Thymus (tissue), 11 donors: ENCODE measurements around the gene PLA2G4C. TPM values are rescaled to one million over a fixed set of nuclear protein-coding genes. Genes with fewer than 3 reads are reported as not detected.

Source experiments
- DNase-seq, 9 donors: peaks; one replicate each; pipeline ENCODE4 v3.0.0-alpha.2; 2013; ENCODE audit warnings: low spot score in 9 of 9, low read depth in 6 of 9, missing footprints in 1 of 9
- H3K27ac ChIP-seq, 2 donors: one replicate each; pipeline ENCODE4 v1.5.1; 2013; ENCODE audit warnings: control low read depth in 1 of 2, low read depth in 1 of 2, low read length in 1 of 2, mild to moderate bottlenecking in 1 of 2, moderate library complexity in 1 of 2
- H3K27me3 ChIP-seq, 2 donors: one replicate each; pipeline ENCODE4 v1.5.1; 2013; ENCODE audit warnings: low read length in 1 of 2; ENCODE audit not compliant: control insufficient read depth in 2 of 2, insufficient read depth in 1 of 2
- H3K36me3 ChIP-seq, 2 donors: one replicate each; pipeline ENCODE4 v1.5.1; 2013; ENCODE audit warnings: low read length in 1 of 2, mild to moderate bottlenecking in 1 of 2, moderate library complexity in 1 of 2; ENCODE audit not compliant: control insufficient read depth in 2 of 2, insufficient read depth in 2 of 2
- H3K4me1 ChIP-seq, 2 donors: one replicate each; pipeline ENCODE4 v1.5.1; 2013; ENCODE audit warnings: low read length in 2 of 2; ENCODE audit not compliant: control insufficient read depth in 2 of 2, insufficient read depth in 2 of 2
- H3K4me3 ChIP-seq, 2 donors: one replicate each; pipeline ENCODE4 v1.5.1; 2013; ENCODE audit warnings: low read length in 2 of 2, control low read depth in 1 of 2, mild to moderate bottlenecking in 1 of 2
- H3K9me3 ChIP-seq, 2 donors: one replicate each; pipeline ENCODE4 v1.5.1; 2013; ENCODE audit warnings: low read length in 1 of 2, mild to moderate bottlenecking in 1 of 2; ENCODE audit not compliant: control insufficient read depth in 2 of 2, insufficient read depth in 1 of 2
- WGBS: extraction: QIAGEN DNeasy Blood & Tissue Kit; methylation state at CpG from one replicate; pipeline ENCODE4 v1.1.7; 2013; 5-methylcytosine and 5-hydroxymethylcytosine counted together
- polyA plus RNA-seq: library from polyadenylated mRNA; stranded (reverse); fragments of 200-250 nt; gene quantifications from one replicate; pipeline ENCODE4 v1.2.3, GENCODE V29; 2013
- total RNA-seq: library from RNA; stranded (reverse); fragments of 120-200 nt; gene quantifications from one replicate; pipeline ENCODE4 v1.2.4, GENCODE V29; 2013
- donor health status: healthy.

PLA2G4C gene
- total and polyA plus RNA-seq, 2 donors = 8.1 to 15.0 TPM

- Histone ChIP-seq H3K36me3 (peaks cover 35 to 77% of the 10 kb centered on the region in 2 donors), H3K4me3 (no peak overlapping the region), H3K27me3 (no peaks in the 10 kb centered on the region), H3K9me3 (no peaks in the 10 kb centered on the region), H3K4me1 (no peaks in the 10 kb centered on the region), H3K27ac (no peak overlapping the region)
- DNase-seq = no peak
- 98% methylated on average over 26 of the region's 26 CpGs for WGBS
Observed at GRCh38 chr19:48137411-48137810, 26.8 kb upstream of the PLA2G4C start.

DNA sequence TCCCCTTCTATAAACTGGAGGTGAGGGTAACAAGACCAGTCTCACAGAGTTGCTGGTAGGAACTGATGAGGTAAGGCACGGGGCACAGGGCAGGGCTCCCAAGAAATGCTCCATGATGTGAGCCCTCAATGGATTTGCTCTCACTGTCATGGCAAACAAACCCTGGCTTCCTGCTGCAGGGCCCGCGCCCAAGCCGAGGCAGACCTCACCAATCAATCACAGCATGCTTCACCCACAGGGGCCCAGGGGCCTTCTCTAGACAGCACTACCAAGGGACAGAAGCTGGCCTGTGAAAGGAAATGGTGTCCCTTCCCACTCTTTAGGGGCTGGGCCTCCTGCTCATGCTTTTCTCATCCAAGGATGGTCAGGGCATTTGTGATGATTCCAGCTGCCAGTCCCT is 25.9 kb upstream of the PLA2G4C start:
- H3K27ac ChIP-seq = no peak overlapping the region
- DNase-seq = no peak

GRCh38 chr19:48135411-48135810 is 24.8 kb upstream of the PLA2G4C start:
- H3K27ac ChIP-seq = no peak overlapping the region
- H3K4me1 ChIP-seq = no peaks in the 10 kb centered on the region
- H3K27me3 ChIP-seq = no peaks in the 10 kb centered on the region
- no peaks in the 10 kb centered on the region for H3K9me3 ChIP-seq
- H3K36me3 ChIP-seq = peaks cover 42 to 82% of the 10 kb centered on the region in 2 donors
- WGBS = 91% methylated on average over 8 of the region's 8 CpGs
- DNase-seq = no peak
- H3K4me3 ChIP-seq = no peak overlapping the region

More for the DNA sequence above, 25.9 kb upstream of the PLA2G4C start:
- Histone ChIP-seq H3K4me3 (no peak overlapping the region), H3K36me3 (peaks cover 35 to 81% of the 10 kb centered on the region in 2 donors), H3K4me1 (no peaks in the 10 kb centered on the region), H3K27me3 (no peaks in the 10 kb centered on the region), H3K9me3 (no peaks in the 10 kb centered on the region)
- WGBS = 97% methylated on average over 4 of the region's 4 CpGs

- Histone ChIP-seq H3K9me3 (no peaks in the 10 kb centered on the region), H3K4me1 (no peaks in the 10 kb centered on the region), H3K27me3 (no peaks in the 10 kb centered on the region), H3K27ac (no peak overlapping the region), H3K36me3 (peaks cover 43 to 78% of the 10 kb centered on the region in 2 donors), H3K4me3 (no peak overlapping the region)
- DNase-seq = no peak
- 99% methylated on average over 6 of the region's 6 CpGs for whole genome bisulfite sequencing
Observed at GRCh38 chr19:48133094-48133493, 22.5 kb upstream of the PLA2G4C start.

- Histone ChIP-seq H3K36me3 (peaks cover 57 to 74% of the 10 kb centered on the region in 2 donors), H3K27me3 (no peaks in the 10 kb centered on the region), H3K9me3 (peaks cover 0 to 2% of the 10 kb centered on the region in 2 donors), H3K4me1 (no peaks in the 10 kb centered on the region), H3K27ac (no peak overlapping the region), H3K4me3 (no peak overlapping the region)
- WGBS = 99% methylated on average over 6 of the region's 6 CpGs
- DNase-seq = no peak
Observed at GRCh38 chr19:48127561-48127960, 16.9 kb upstream of the PLA2G4C start.

GRCh38 chr19:48123907-48124651 is 13.5 kb upstream of the PLA2G4C start:
- Histone ChIP-seq H3K36me3 (peaks cover 62 to 71% of the 10 kb centered on the region in 2 donors), H3K4me1 (no peaks in the 10 kb centered on the region), H3K9me3 (peaks cover 0 to 2% of the 10 kb centered on the region in 2 donors), H3K4me3 (no peak overlapping the region), H3K27me3 (no peaks in the 10 kb centered on the region), H3K27ac (no peak overlapping the region)
- WGBS = 94% methylated on average over 12 of the region's 12 CpGs
- DNase-seq = peak in 1 of 9 donors; percentile 3

DNA sequence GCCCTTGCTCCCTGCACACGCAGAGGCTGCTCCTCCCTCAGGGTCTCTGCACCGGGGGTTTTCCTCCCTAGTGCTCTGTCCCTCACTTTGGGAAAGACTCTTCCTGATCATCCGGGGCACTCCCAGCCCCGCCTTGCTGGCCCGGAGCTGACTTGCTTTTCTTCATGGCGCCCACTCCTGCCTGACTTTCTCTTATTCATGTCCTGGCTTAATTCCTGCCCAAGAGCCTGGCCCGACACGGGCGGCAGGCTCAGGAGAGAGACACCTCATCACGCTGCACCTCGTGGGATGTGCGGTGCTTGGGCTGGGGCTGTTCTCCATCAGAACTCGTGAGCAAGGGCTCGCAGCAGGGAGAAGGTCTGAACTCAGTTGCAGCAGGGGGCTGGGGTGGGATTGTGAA is 11.8 kb upstream of the PLA2G4C start:
- H3K4me1 ChIP-seq = no peaks in the 10 kb centered on the region
- H3K27me3 ChIP-seq = no peaks in the 10 kb centered on the region
- no peak overlapping the region for H3K4me3 ChIP-seq
- no peak overlapping the region for H3K27ac ChIP-seq
- H3K9me3 ChIP-seq = no peaks in the 10 kb centered on the region
- H3K36me3 ChIP-seq = peaks cover 61 to 71% of the 10 kb centered on the region in 2 donors
- no peak for DNase-seq
- 81% methylated on average over 14 of the region's 14 CpGs for WGBS

DNA sequence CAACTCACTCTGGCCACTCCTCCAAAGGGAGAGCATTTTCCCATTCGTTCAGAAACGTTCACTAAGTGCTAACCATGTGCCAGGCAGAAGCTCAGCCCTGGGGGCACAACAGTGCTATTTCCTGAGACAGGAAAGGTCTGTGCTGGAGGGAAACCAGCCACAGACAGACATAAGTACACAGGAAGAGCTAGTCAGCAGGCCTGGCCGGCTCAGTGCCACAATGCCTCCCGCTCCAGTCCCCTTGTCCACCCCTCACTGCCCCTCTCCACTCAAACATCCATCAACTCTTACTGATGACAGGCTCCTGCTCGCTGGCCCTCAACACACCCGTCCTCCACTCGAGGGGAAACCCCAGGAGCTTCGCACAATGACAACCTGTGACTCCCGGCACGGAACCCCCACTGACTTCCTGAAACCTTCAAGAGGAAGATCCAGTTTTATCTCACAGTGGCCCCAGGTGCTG is 11.3 kb upstream of the PLA2G4C start:
- H3K27ac ChIP-seq = no peak overlapping the region
- 48% methylated on average over 10 of the region's 10 CpGs for WGBS
- DNase-seq = no peak

DNA sequence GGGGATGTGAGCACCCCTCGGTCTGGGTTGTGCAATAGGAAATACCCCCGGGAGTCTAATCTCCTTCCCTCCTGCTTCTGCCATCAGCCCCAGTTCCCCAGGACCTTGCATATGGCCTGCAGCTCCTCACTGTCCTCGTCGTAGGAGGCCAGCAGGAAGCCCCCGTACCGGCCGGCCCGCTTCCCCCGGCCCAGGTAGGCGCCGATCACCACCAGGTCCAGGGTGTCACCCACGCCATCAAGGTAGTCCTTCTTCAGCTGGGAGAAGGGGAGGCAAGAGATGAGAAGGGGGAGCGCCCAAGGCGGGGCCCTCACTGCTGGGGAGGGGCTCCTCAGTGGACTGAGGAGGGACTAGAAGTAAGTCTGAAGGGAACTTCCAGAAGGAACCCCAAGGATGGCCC is 10.4 kb upstream of the PLA2G4C start:
- DNase-seq = no peak
- no peak overlapping the region for H3K4me3 ChIP-seq
- H3K36me3 ChIP-seq = peaks cover 56 to 69% of the 10 kb centered on the region in 2 donors
- 98% methylated on average over 14 of the region's 14 CpGs for WGBS
- H3K27me3 ChIP-seq = no peaks in the 10 kb centered on the region
- no peaks in the 10 kb centered on the region for H3K4me1 ChIP-seq
- no peaks in the 10 kb centered on the region for H3K9me3 ChIP-seq
- H3K27ac ChIP-seq = no peak overlapping the region

More for the DNA sequence above, 11.3 kb upstream of the PLA2G4C start:
- no peaks in the 10 kb centered on the region for H3K4me1 ChIP-seq
- H3K9me3 ChIP-seq = no peaks in the 10 kb centered on the region
- no peaks in the 10 kb centered on the region for H3K27me3 ChIP-seq
- peaks cover 58 to 68% of the 10 kb centered on the region in 2 donors for H3K36me3 ChIP-seq
- no peak overlapping the region for H3K4me3 ChIP-seq
